H9 (cell line): Measurements from ENCODE around the gene TXNDC11. TPM values are rescaled to one million over a fixed set of nuclear protein-coding genes. Genes with fewer than 3 reads are reported as not detected.

Experiments
- DNase-seq: peaks from one replicate; pipeline ENCODE4 v3.0.0-alpha.2; 2017
- H2AFZ ChIP-seq: one replicate; pipeline ENCODE4 v1.6.1; 2013; ENCODE audit warnings: mild to moderate bottlenecking, low read length, control low read depth, moderate library complexity
- H2AK5ac ChIP-seq: 2 replicates; pipeline ENCODE4 v1.6.1; 2013; ENCODE audit warnings: low read length, control low read depth, mixed read lengths; ENCODE audit not compliant: insufficient read length
- H2BK120ac ChIP-seq: one replicate; pipeline ENCODE4 v1.6.1; 2013; ENCODE audit warnings: low read depth, mild to moderate bottlenecking, low read length, control low read depth, inconsistent platforms; ENCODE audit not compliant: poor library complexity, severe bottlenecking
- H2BK12ac ChIP-seq: 2 replicates; pipeline ENCODE4 v1.6.1; 2013; ENCODE audit warnings: low read length, control low read depth, mixed read lengths, low read depth; ENCODE audit not compliant: insufficient read length
- H2BK15ac ChIP-seq: 2 replicates; pipeline ENCODE4 v1.6.1; 2013; ENCODE audit warnings: low read depth, low read length, control low read depth
- H2BK20ac ChIP-seq: one replicate; pipeline ENCODE4 v1.6.1; 2013; ENCODE audit warnings: low read depth, mild to moderate bottlenecking, low read length, control low read depth, inconsistent platforms; ENCODE audit not compliant: poor library complexity, severe bottlenecking
- H2BK5ac ChIP-seq: 2 replicates; pipeline ENCODE4 v1.6.1; 2013; ENCODE audit warnings: low read length, control low read depth, mixed read lengths; ENCODE audit not compliant: insufficient read length
- H3K14ac ChIP-seq: 2 replicates; pipeline ENCODE4 v1.6.1; 2013; ENCODE audit warnings: low read length, control low read depth; ENCODE audit not compliant: insufficient read depth
- H3K18ac ChIP-seq: 2 replicates; pipeline ENCODE4 v1.6.1; 2013; ENCODE audit warnings: low read depth, mild to moderate bottlenecking, mixed read lengths, low read length, control low read depth; ENCODE audit not compliant: insufficient read length
- H3K23ac ChIP-seq: 2 replicates; pipeline ENCODE4 v1.6.1; 2013; ENCODE audit warnings: low read length, control low read depth, mixed read lengths, low read depth; ENCODE audit not compliant: insufficient read length
- H3K23me2 ChIP-seq: 2 replicates; pipeline ENCODE4 v1.6.1; 2013; ENCODE audit warnings: low read depth, mild to moderate bottlenecking, mixed read lengths, low read length, control low read depth; ENCODE audit not compliant: insufficient read length, poor library complexity, severe bottlenecking
- H3K27ac ChIP-seq: 2 replicates; pipeline ENCODE4 v1.5.1; 2013; ENCODE audit warnings: low read length, control low read depth, mixed read lengths, low read depth; ENCODE audit not compliant: insufficient read length
- H3K27me3 ChIP-seq: 2 replicates; pipeline ENCODE4 v1.6.1; 2013; ENCODE audit warnings: low read length, control low read depth, inconsistent platforms; ENCODE audit not compliant: insufficient read depth
- H3K4ac ChIP-seq: 2 replicates; pipeline ENCODE4 v1.6.1; 2013; ENCODE audit warnings: low read depth, mild to moderate bottlenecking, control low read depth, inconsistent platforms, low read length, moderate library complexity
- H3K4me1 ChIP-seq: 2 replicates; pipeline ENCODE4 v1.6.1; 2013; ENCODE audit warnings: low read length, control low read depth, inconsistent platforms; ENCODE audit not compliant: insufficient read depth
- H3K4me2 ChIP-seq: 2 replicates; pipeline ENCODE4 v1.6.1; 2013; ENCODE audit warnings: low read length, control low read depth, mixed read lengths; ENCODE audit not compliant: insufficient read length, insufficient read depth
- H3K56ac ChIP-seq: 2 replicates; pipeline ENCODE4 v1.6.1; 2013; ENCODE audit warnings: low read depth, mild to moderate bottlenecking, mixed read lengths, low read length, control low read depth; ENCODE audit not compliant: insufficient read length
- H3K79me1 ChIP-seq: 2 replicates; pipeline ENCODE4 v1.6.1; 2013; ENCODE audit warnings: low read depth, mild to moderate bottlenecking, moderate library complexity, low read length, control low read depth, inconsistent platforms; ENCODE audit not compliant: insufficient read depth, poor library complexity, severe bottlenecking
- H3K79me2 ChIP-seq: 2 replicates; pipeline ENCODE4 v1.6.1; 2013; ENCODE audit warnings: low read length, control low read depth, inconsistent platforms; ENCODE audit not compliant: insufficient read depth
- H3K9ac ChIP-seq: 2 replicates; pipeline ENCODE4 v1.6.1; 2013; ENCODE audit warnings: low read length, control low read depth, mixed read lengths; ENCODE audit not compliant: insufficient read length; ENCODE audit errors: extremely low read depth
- H3K9me3 ChIP-seq: one replicate; pipeline ENCODE4 v1.6.1; 2013; ENCODE audit warnings: low read depth, low read length, inconsistent platforms; ENCODE audit not compliant: control insufficient read depth
- H3T11ph ChIP-seq: one replicate; pipeline ENCODE4 v1.6.1; 2013; ENCODE audit warnings: mild to moderate bottlenecking, low read length, control low read depth, inconsistent platforms
- H4K20me1 ChIP-seq: one replicate; pipeline ENCODE4 v1.6.1; 2013; ENCODE audit not compliant: control insufficient read depth, insufficient read length, insufficient read depth
- H4K5ac ChIP-seq: 2 replicates; pipeline ENCODE4 v1.6.1; 2013; ENCODE audit warnings: low read depth, mild to moderate bottlenecking, mixed read lengths, low read length, control low read depth; ENCODE audit not compliant: insufficient read length
- H4K8ac ChIP-seq: replicated peaks from 2 replicates; pipeline ENCODE4 v1.6.1; 2013; ENCODE audit warnings: low read length, control low read depth, mixed read lengths, low read depth; ENCODE audit not compliant: insufficient read length
- H4K91ac ChIP-seq: 2 replicates; pipeline ENCODE4 v1.6.1; 2013; ENCODE audit warnings: low read depth, mild to moderate bottlenecking, moderate library complexity, mixed read lengths, low read length, control low read depth; ENCODE audit not compliant: insufficient read length
- H3K27ac Mint-ChIP-seq, 3 experiments: 2 replicates in 2 of 3; 3 replicates in 1 of 3; pipeline ENCODE4 v1.8.0; 2020 to 2021; ENCODE audit warnings: mixed read lengths in 3 of 3, mild to moderate bottlenecking in 1 of 3, moderate library complexity in 1 of 3
- H3K27me3 Mint-ChIP-seq: 2 replicates; pipeline ENCODE4 v1.8.0; 2021; ENCODE audit warnings: low read depth, mild to moderate bottlenecking, moderate library complexity, mixed read lengths
- H3K36me3 Mint-ChIP-seq, 3 experiments: 2 replicates in 2 of 3; 3 replicates in 1 of 3; pipeline ENCODE4 v1.8.0; 2020 to 2021; ENCODE audit warnings: low read depth in 3 of 3, mixed read lengths in 3 of 3; ENCODE audit not compliant: insufficient read depth in 1 of 3
- H3K4me1 Mint-ChIP-seq, 2 experiments: 2 replicates each; pipeline ENCODE4 v1.8.0; 2020; ENCODE audit warnings: mixed read lengths in 2 of 2
- H3K4me3 Mint-ChIP-seq, 2 experiments: 2 replicates in 1 of 2; 3 replicates in 1 of 2; pipeline ENCODE4 v1.8.0; 2020 to 2021; ENCODE audit warnings: mild to moderate bottlenecking in 2 of 2, mixed read lengths in 2 of 2, moderate library complexity in 1 of 2
- H3K9me3 Mint-ChIP-seq, 2 experiments: 2 replicates in 1 of 2; 3 replicates in 1 of 2; pipeline ENCODE4 v1.8.0; 2020; ENCODE audit warnings: mild to moderate bottlenecking in 2 of 2, mixed read lengths in 2 of 2, moderate library complexity in 1 of 2
- WGBS: extraction: QIAGEN DNeasy Blood & Tissue Kit; methylation state at CpG from one replicate; pipeline ENCODE4 v1.1.7; 2013; ENCODE audit warnings: missing lambda C conversion rate, low lambda C conversion rate, mixed read lengths; ENCODE audit not compliant: insufficient read length; ENCODE audit errors: extremely low coverage; 5-methylcytosine and 5-hydroxymethylcytosine counted together
- total RNA-seq: library from RNA; stranded (reverse); gene quantifications from 2 replicates; pipeline ENCODE4 v1.2.1, GENCODE V29; 2021
- TF ChIP-seq, protein P1 (sequence below): fragments of 200-600 bp; sonication (generic); conservative IDR thresholded peaks from 3 replicates; pipeline ENCODE4 v1.8.0; 2021; ENCODE audit warnings: antibody characterized with exemption, mild to moderate bottlenecking

The TXNDC11 gene
- total RNA-seq, 1 experiment from 2014 or later: 12.2 TPM

DNA sequence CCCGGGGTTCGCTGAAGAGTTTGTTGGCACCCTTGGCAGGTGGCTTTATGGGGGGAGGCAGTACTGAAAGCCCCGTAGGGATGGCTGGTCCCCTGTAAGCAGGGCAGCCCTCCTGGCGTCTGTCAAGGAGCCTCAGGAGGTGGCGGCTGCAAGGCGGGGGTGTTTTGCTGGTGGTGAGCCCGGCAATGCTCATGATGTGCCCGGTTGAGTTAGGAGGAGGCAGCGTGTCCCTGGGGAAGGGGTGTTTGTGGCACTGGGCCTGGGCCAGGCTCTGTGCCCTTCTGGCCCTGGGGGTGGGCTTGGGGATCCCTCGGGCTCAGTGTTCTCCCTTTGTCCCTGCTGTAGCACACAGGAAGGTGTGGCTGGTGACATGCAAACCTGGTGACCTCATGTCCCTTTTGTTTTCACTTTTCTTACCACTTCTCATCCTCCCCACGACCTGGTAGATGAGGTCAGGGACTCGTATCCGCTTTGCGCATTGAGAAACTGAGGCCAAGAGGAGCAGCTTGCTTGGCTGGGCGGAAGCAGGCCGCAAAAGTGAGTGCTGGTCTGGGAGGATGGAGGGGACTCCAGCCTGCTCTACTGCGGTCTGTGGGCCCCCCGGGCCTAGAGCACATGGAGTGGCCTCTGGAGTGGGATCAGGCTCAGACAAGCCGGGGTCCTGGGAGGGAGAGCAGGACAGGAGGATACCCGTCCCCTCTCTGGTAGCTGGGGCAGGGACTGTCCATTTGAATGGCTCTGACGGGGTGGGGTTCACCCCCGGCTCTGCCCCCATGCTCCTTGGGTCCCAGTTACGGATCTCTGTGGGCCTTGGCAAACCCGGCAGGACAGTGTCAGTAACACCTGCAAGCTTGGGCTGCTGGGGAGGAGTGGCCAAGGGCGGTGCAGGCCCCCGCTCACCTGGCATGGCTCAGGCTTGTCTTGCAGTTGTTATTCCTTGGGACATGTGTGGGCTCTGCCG, 72.2 kb downstream of the TXNDC11 start:
- peak overlapping the region in 1 of 3 experiments; percentile 75; a peak in 1 of 7 replicates for H3K27ac Mint-ChIP-seq
- H3K14ac ChIP-seq: no peak overlapping the region
- no peak overlapping the region for H4K8ac ChIP-seq
- peaks cover 11% of the 10 kb centered on the region; the same call in 1 of the 2 replicates for H3K79me2 ChIP-seq
- no peak overlapping the region for H3K4me2 ChIP-seq
- H3K18ac ChIP-seq: no peak overlapping the region
- peaks cover 2% of the 10 kb centered on the region; the same call in 1 of the 2 replicates for H3K4me1 ChIP-seq
- no peak overlapping the region for H2AK5ac ChIP-seq
- H3K79me1 ChIP-seq: peaks cover 8% of the 10 kb centered on the region
- H3K56ac ChIP-seq: no peak overlapping the region
- no peak overlapping the region for H3T11ph ChIP-seq
- peaks cover 39 to 44% of the 10 kb centered on the region in 2 experiments for H3K4me1 Mint-ChIP-seq
- peaks cover 6% of the 10 kb centered on the region for H4K20me1 ChIP-seq
- H2BK5ac ChIP-seq: no peak overlapping the region
- H3K23ac ChIP-seq: no peak overlapping the region
- no peak overlapping the region for H3K9ac ChIP-seq
- no peak overlapping the region for H2BK12ac ChIP-seq
- no peak overlapping the region for H3K27ac ChIP-seq
- H3K4ac ChIP-seq: no peak overlapping the region
- no CpG with 5 or more reads among the region's 27 CpGs for WGBS
- H3K9me3 Mint-ChIP-seq: no peaks in the 10 kb centered on the region; a peak in 1 of 5 replicates
- no peak overlapping the region for H2BK15ac ChIP-seq
- peaks cover under 1 to 6% (median 2%) of the 10 kb centered on the region in 3 experiments; a peak in 4 of 7 replicates for H3K36me3 Mint-ChIP-seq
- no peak overlapping the region for H2BK20ac ChIP-seq
- TF ChIP-seq, protein P1, sequence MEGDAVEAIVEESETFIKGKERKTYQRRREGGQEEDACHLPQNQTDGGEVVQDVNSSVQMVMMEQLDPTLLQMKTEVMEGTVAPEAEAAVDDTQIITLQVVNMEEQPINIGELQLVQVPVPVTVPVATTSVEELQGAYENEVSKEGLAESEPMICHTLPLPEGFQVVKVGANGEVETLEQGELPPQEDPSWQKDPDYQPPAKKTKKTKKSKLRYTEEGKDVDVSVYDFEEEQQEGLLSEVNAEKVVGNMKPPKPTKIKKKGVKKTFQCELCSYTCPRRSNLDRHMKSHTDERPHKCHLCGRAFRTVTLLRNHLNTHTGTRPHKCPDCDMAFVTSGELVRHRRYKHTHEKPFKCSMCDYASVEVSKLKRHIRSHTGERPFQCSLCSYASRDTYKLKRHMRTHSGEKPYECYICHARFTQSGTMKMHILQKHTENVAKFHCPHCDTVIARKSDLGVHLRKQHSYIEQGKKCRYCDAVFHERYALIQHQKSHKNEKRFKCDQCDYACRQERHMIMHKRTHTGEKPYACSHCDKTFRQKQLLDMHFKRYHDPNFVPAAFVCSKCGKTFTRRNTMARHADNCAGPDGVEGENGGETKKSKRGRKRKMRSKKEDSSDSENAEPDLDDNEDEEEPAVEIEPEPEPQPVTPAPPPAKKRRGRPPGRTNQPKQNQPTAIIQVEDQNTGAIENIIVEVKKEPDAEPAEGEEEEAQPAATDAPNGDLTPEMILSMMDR: no peak
- no peaks in the 10 kb centered on the region for H3K9me3 ChIP-seq
- no peaks in the 10 kb centered on the region for H3K23me2 ChIP-seq
- no peak overlapping the region for H4K5ac ChIP-seq
- H3K4me3 Mint-ChIP-seq: peak overlapping the region; percentile 73 to 84
- no peak overlapping the region for H2BK120ac ChIP-seq
- no peak for DNase-seq
- H4K91ac ChIP-seq: no peak overlapping the region
- no peak overlapping the region for H2AFZ ChIP-seq
- no peaks in the 10 kb centered on the region for H3K27me3 ChIP-seq
- peaks cover 4% of the 10 kb centered on the region for H3K27me3 Mint-ChIP-seq
